Measurements from ENCODE around the gene HAPLN2. TPM values are rescaled to one million over a fixed set of nuclear protein-coding genes. Genes with fewer than 3 reads are reported as not detected.

Gene HAPLN2
- total and polyA plus RNA-seq, 2 donors, result 0.09 to 0.50 TPM

GRCh38 chr1:156654700-156655099, 35.5 kb downstream of the HAPLN2 start:
- no peak overlapping the region for H3K4me3 ChIP-seq (ENCODE audit: low read length in 2 of 2)
- H3K36me3 ChIP-seq (ENCODE audit: control insufficient read depth in 2 of 2, insufficient read depth in 2 of 2, low read length in 1 of 2), result no peaks in the 10 kb centered on the region
- H3K4me1 ChIP-seq (ENCODE audit: control insufficient read depth in 2 of 2, insufficient read depth in 2 of 2, low read length in 2 of 2), result peaks cover 5 to 21% of the 10 kb centered on the region in 2 donors
- peaks cover 36 to 99% of the 10 kb centered on the region in 2 donors for H3K27me3 ChIP-seq (ENCODE audit: control insufficient read depth in 2 of 2, insufficient read depth in 1 of 2, low read length in 1 of 2)
- H3K9me3 ChIP-seq (ENCODE audit: control insufficient read depth in 2 of 2, insufficient read depth in 1 of 2, low read length in 1 of 2), result no peaks in the 10 kb centered on the region
- no peak for DNase-seq (ENCODE audit: low read depth in 6 of 9, low spot score in 9 of 9)
- H3K27ac ChIP-seq (ENCODE audit: low read depth in 1 of 2, low read length in 1 of 2), result no peak overlapping the region
- WGBS, result 88% methylated on average over 1 of the region's 1 CpG

DNA sequence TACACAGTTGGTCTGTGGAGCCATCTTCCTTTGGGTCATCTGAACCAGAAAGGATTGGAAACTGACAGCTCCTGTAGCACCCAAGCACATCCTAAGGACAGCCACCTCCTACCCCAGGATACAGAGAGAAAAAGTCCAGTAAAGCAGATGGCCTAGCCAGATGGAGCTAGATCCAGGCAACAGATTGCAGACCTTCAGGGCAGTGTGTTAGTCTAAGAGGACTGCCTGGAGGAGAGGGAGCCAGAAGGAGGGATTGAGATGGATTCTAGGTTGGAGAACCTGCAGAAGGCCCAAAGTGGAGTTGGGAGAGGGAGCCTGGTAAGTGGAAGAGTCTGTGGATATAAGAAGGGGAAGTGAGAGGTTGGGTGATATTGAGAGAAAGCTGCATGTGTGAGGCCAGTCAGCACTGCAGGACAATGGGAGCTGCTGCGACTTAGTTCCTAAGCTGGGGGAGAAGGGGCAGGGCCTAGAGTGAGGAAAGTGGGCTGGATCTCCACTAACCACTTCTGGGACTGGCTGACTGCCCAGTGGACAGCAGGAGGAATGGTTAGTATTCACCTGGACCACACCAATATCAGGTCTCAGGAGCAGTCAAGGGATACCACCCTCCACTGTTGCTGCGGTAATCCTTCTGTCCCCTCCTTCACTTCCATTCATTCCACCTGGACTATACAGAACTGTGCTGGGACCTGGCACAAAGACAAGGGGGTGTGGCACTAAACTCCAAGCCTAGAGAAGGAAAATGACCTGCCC, 36.1 kb downstream of the HAPLN2 start:
- peaks cover 5 to 26% of the 10 kb centered on the region in 2 donors for H3K4me1 ChIP-seq (ENCODE audit: control insufficient read depth in 2 of 2, insufficient read depth in 2 of 2, low read length in 2 of 2)
- no peaks in the 10 kb centered on the region for H3K9me3 ChIP-seq (ENCODE audit: control insufficient read depth in 2 of 2, insufficient read depth in 1 of 2, low read length in 1 of 2)
- 59% methylated on average over 2 of the region's 2 CpGs for WGBS
- no peaks in the 10 kb centered on the region for H3K36me3 ChIP-seq (ENCODE audit: control insufficient read depth in 2 of 2, insufficient read depth in 2 of 2, low read length in 1 of 2)
- H3K27me3 ChIP-seq (ENCODE audit: control insufficient read depth in 2 of 2, insufficient read depth in 1 of 2, low read length in 1 of 2), result peaks cover 35 to 96% of the 10 kb centered on the region in 2 donors
- no peak for DNase-seq (ENCODE audit: low read depth in 6 of 9, low spot score in 9 of 9)
- no peak overlapping the region for H3K27ac ChIP-seq (ENCODE audit: low read depth in 1 of 2, low read length in 1 of 2)
- no peak overlapping the region for H3K4me3 ChIP-seq (ENCODE audit: low read length in 2 of 2)

DNA sequence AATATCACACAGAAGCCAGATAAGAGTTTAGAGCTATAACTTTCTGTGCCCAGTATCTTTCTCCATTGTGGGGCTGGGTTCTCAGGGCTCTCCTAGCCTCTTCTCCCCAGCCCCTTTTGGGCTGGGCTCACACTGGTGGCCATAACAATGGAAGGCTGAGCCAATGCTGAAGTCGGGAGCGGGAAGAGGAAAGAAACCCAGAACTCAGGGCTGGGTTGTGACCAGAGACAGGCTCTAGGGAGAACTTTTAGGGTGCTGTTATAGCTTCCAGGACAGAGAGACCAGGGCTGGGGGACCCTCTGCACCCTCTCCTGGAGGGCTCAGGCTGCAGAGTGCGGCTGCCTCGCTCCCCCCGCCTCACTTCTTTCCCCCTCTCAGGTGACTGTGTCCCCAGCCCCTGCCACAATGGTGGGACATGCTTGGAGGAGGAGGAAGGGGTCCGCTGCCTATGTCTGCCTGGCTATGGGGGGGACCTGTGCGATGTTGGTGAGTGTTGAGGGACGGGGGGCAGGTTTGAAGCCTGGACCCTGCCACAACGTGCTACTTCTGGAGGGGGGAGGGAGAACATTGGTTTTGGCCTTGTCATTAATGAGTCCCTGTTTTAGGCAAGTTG, 36.8 kb downstream of the HAPLN2 start:
- no peak for DNase-seq (ENCODE audit: low read depth in 6 of 9, low spot score in 9 of 9)
- Histone ChIP-seq H3K27me3 (ENCODE audit: control insufficient read depth in 2 of 2, insufficient read depth in 1 of 2, low read length in 1 of 2) (peaks cover 35 to 90% of the 10 kb centered on the region in 2 donors), H3K27ac (ENCODE audit: low read depth in 1 of 2, low read length in 1 of 2) (no peak overlapping the region), H3K4me1 (ENCODE audit: control insufficient read depth in 2 of 2, insufficient read depth in 2 of 2, low read length in 2 of 2) (peaks cover 6 to 33% of the 10 kb centered on the region in 2 donors), H3K36me3 (ENCODE audit: control insufficient read depth in 2 of 2, insufficient read depth in 2 of 2, low read length in 1 of 2) (no peaks in the 10 kb centered on the region), H3K4me3 (ENCODE audit: low read length in 2 of 2) (no peak overlapping the region), H3K9me3 (ENCODE audit: control insufficient read depth in 2 of 2, insufficient read depth in 1 of 2, low read length in 1 of 2) (no peaks in the 10 kb centered on the region)
- WGBS, result 63% methylated on average over 9 of the region's 9 CpGs

- no peak overlapping the region for H3K4me3 ChIP-seq (ENCODE audit: low read length in 2 of 2)
- H3K9me3 ChIP-seq (ENCODE audit: control insufficient read depth in 2 of 2, insufficient read depth in 1 of 2, low read length in 1 of 2), result no peaks in the 10 kb centered on the region
- no peaks in the 10 kb centered on the region for H3K36me3 ChIP-seq (ENCODE audit: control insufficient read depth in 2 of 2, insufficient read depth in 2 of 2, low read length in 1 of 2)
- H3K4me1 ChIP-seq (ENCODE audit: control insufficient read depth in 2 of 2, insufficient read depth in 2 of 2, low read length in 2 of 2), result peaks cover 8 to 44% of the 10 kb centered on the region in 2 donors
- WGBS, result 2% methylated on average over 54 of the region's 54 CpGs
- peaks cover 35 to 83% of the 10 kb centered on the region in 2 donors for H3K27me3 ChIP-seq (ENCODE audit: control insufficient read depth in 2 of 2, insufficient read depth in 1 of 2, low read length in 1 of 2)
- DNase-seq (ENCODE audit: low read depth in 6 of 9, low spot score in 9 of 9), result peak in 4 of 9 donors; percentile 39 to 69 (median 60)
- H3K27ac ChIP-seq (ENCODE audit: low read depth in 1 of 2, low read length in 1 of 2), result no peak overlapping the region
These were observed 37.9 kb downstream of the HAPLN2 start for GRCh38 chr1:156656806-156657740.

- H3K27me3 ChIP-seq (ENCODE audit: control insufficient read depth in 2 of 2, insufficient read depth in 1 of 2, low read length in 1 of 2), result peaks cover 35 to 78% of the 10 kb centered on the region in 2 donors
- H3K36me3 ChIP-seq (ENCODE audit: control insufficient read depth in 2 of 2, insufficient read depth in 2 of 2, low read length in 1 of 2), result no peaks in the 10 kb centered on the region
- no peaks in the 10 kb centered on the region for H3K9me3 ChIP-seq (ENCODE audit: control insufficient read depth in 2 of 2, insufficient read depth in 1 of 2, low read length in 1 of 2)
- no peak overlapping the region for H3K4me3 ChIP-seq (ENCODE audit: low read length in 2 of 2)
- DNase-seq (ENCODE audit: low read depth in 6 of 9, low spot score in 9 of 9), result no peak
- no peak overlapping the region for H3K27ac ChIP-seq (ENCODE audit: low read depth in 1 of 2, low read length in 1 of 2)
- peaks cover 8 to 51% of the 10 kb centered on the region in 2 donors for H3K4me1 ChIP-seq (ENCODE audit: control insufficient read depth in 2 of 2, insufficient read depth in 2 of 2, low read length in 2 of 2)
- WGBS, result 13% methylated on average over 15 of the region's 15 CpGs
These were observed 38.6 kb downstream of the HAPLN2 start for GRCh38 chr1:156657741-156658319.

GRCh38 chr1:156658496-156658895, 39.3 kb downstream of the HAPLN2 start:
- Histone ChIP-seq H3K27ac (ENCODE audit: low read depth in 1 of 2, low read length in 1 of 2) (no peak overlapping the region), H3K9me3 (ENCODE audit: control insufficient read depth in 2 of 2, insufficient read depth in 1 of 2, low read length in 1 of 2) (no peaks in the 10 kb centered on the region), H3K36me3 (ENCODE audit: control insufficient read depth in 2 of 2, insufficient read depth in 2 of 2, low read length in 1 of 2) (no peaks in the 10 kb centered on the region), H3K4me3 (ENCODE audit: low read length in 2 of 2) (no peak overlapping the region), H3K4me1 (ENCODE audit: control insufficient read depth in 2 of 2, insufficient read depth in 2 of 2, low read length in 2 of 2) (peaks cover 8 to 58% of the 10 kb centered on the region in 2 donors), H3K27me3 (ENCODE audit: control insufficient read depth in 2 of 2, insufficient read depth in 1 of 2, low read length in 1 of 2) (peaks cover 35 to 72% of the 10 kb centered on the region in 2 donors)
- 96% methylated on average over 14 of the region's 14 CpGs for WGBS
- DNase-seq (ENCODE audit: low read depth in 6 of 9, low spot score in 9 of 9), result no peak

DNA sequence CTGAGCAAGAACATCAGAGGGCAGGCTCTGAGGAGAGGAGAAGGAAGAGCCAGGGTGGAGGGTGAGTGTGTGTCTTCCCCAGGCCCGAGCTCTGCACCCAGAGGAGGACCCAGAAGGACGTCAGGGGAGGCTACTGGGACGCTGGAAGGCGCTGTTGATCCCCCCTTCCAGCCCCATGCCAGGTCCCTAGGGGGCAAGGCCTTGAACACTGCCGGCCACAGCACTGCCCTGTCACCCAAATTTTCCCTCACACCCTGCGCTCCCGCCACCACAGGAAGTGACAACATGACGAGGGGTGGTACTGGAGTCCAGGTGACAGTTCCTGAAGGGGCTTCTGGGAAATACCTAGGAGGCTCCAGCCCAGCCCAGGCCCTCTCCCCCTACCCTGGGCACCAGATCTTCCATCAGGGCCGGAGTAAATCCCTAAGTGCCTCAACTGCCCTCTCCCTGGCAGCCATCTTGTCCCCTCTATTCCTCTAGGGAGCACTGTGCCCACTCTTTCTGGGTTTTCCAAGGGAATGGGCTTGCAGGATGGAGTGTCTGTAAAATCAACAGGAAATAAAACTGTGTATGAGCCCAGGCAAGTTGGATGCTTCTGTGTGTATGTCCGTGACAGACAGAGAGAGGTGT, 39.8 kb downstream of the HAPLN2 start:
- H3K36me3 ChIP-seq (ENCODE audit: control insufficient read depth in 2 of 2, insufficient read depth in 2 of 2, low read length in 1 of 2), result no peaks in the 10 kb centered on the region
- no peak for DNase-seq (ENCODE audit: low read depth in 6 of 9, low spot score in 9 of 9)

GRCh38 chr1:156659661-156659987, 40.4 kb downstream of the HAPLN2 start:
- DNase-seq (ENCODE audit: low read depth in 6 of 9, low spot score in 9 of 9), result no peak
- WGBS, result 34% methylated on average over 6 of the region's 6 CpGs
- H3K36me3 ChIP-seq (ENCODE audit: control insufficient read depth in 2 of 2, insufficient read depth in 2 of 2, low read length in 1 of 2), result no peaks in the 10 kb centered on the region
- H3K27me3 ChIP-seq (ENCODE audit: control insufficient read depth in 2 of 2, insufficient read depth in 1 of 2, low read length in 1 of 2), result peaks cover 33 to 69% of the 10 kb centered on the region in 2 donors
- H3K4me3 ChIP-seq (ENCODE audit: low read length in 2 of 2), result no peak overlapping the region
- H3K4me1 ChIP-seq (ENCODE audit: control insufficient read depth in 2 of 2, insufficient read depth in 2 of 2, low read length in 2 of 2), result peaks cover 8 to 65% of the 10 kb centered on the region in 2 donors
- H3K9me3 ChIP-seq (ENCODE audit: control insufficient read depth in 2 of 2, insufficient read depth in 1 of 2, low read length in 1 of 2), result no peaks in the 10 kb centered on the region
- H3K27ac ChIP-seq (ENCODE audit: low read depth in 1 of 2, low read length in 1 of 2), result no peak overlapping the region

More for the DNA sequence above, 39.8 kb downstream of the HAPLN2 start:
- Histone ChIP-seq H3K27ac (ENCODE audit: low read depth in 1 of 2, low read length in 1 of 2) (no peak overlapping the region), H3K9me3 (ENCODE audit: control insufficient read depth in 2 of 2, insufficient read depth in 1 of 2, low read length in 1 of 2) (no peaks in the 10 kb centered on the region), H3K4me3 (ENCODE audit: low read length in 2 of 2) (no peak overlapping the region), H3K4me1 (ENCODE audit: control insufficient read depth in 2 of 2, insufficient read depth in 2 of 2, low read length in 2 of 2) (peaks cover 8 to 60% of the 10 kb centered on the region in 2 donors), H3K27me3 (ENCODE audit: control insufficient read depth in 2 of 2, insufficient read depth in 1 of 2, low read length in 1 of 2) (peaks cover 33 to 69% of the 10 kb centered on the region in 2 donors)
- WGBS, result 88% methylated on average over 10 of the region's 10 CpGs
